ENCODE results near the gene ROCK2. TPM values are rescaled to one million over a fixed set of nuclear protein-coding genes. Genes with fewer than 3 reads are reported as not detected.

Gene ROCK2
- total RNA-seq, 1 donor from 2014 or later = 36.1 TPM

- no peaks in the 10 kb centered on the region for H3F3A ChIP-seq (ENCODE audit: low read depth)
- Mint-ChIP-seq H3K27ac (no peak overlapping the region), H3K9me3 (no peaks in the 10 kb centered on the region), H3K36me3 (peaks cover 23% of the 10 kb centered on the region), H3K27me3 (ENCODE audit: insufficient read depth, low read depth) (no peaks in the 10 kb centered on the region), H3K4me1 (peaks cover 6% of the 10 kb centered on the region), H3K4me3 (no peak overlapping the region)
- H3K36me3 ChIP-seq = no peaks in the 10 kb centered on the region
- no peak overlapping the region for H3K4me3 ChIP-seq
- no peak for DNase-seq (ENCODE audit: low spot score)
- H4K20me1 ChIP-seq (ENCODE audit: low read depth) = peaks cover 8% of the 10 kb centered on the region
- no peak overlapping the region for H3K4me2 ChIP-seq
- no peaks in the 10 kb centered on the region for H3K9me3 ChIP-seq (ENCODE audit: low read depth)
- H3K9ac ChIP-seq = no peak overlapping the region
- H2AFZ ChIP-seq (replicated peaks) = no peak overlapping the region
- no peaks in the 10 kb centered on the region for H3K4me1 ChIP-seq
- TF ChIP-seq EZH2phosphoT487 (IDR thresholded peaks at IDR 0.05) (no peak), CTCF (IDR thresholded peaks at IDR 0.05) (no peak), EZH2 (IDR thresholded peaks at IDR 0.05) (no peak)
- no peaks in the 10 kb centered on the region for H3K27me3 ChIP-seq
- H3K27ac ChIP-seq = no peak overlapping the region
- peaks cover 10% of the 10 kb centered on the region for H3K79me2 ChIP-seq (ENCODE audit: low read depth)
These were observed 105.3 kb downstream of the ROCK2 start for GRCh38 chr2:11239147-11239546.

- H3F3A ChIP-seq (ENCODE audit: low read depth) = no peaks in the 10 kb centered on the region
- no peaks in the 10 kb centered on the region for H3K4me1 ChIP-seq
- Mint-ChIP-seq H3K9me3 (no peaks in the 10 kb centered on the region), H3K36me3 (peaks cover 16% of the 10 kb centered on the region), H3K27me3 (ENCODE audit: insufficient read depth, low read depth) (no peaks in the 10 kb centered on the region), H3K4me3 (no peak overlapping the region), H3K27ac (no peak overlapping the region), H3K4me1 (peaks cover 3% of the 10 kb centered on the region)
- H3K27ac ChIP-seq = no peak overlapping the region
- H3K9ac ChIP-seq = no peak overlapping the region
- H3K4me3 ChIP-seq = no peak overlapping the region
- H3K9me3 ChIP-seq (ENCODE audit: low read depth) = no peaks in the 10 kb centered on the region
- no peaks in the 10 kb centered on the region for H3K36me3 ChIP-seq
- no peak for TF ChIP-seq EZH2phosphoT487 (IDR thresholded peaks at IDR 0.05)
- no peak for TF ChIP-seq EZH2 (IDR thresholded peaks at IDR 0.05)
- peaks cover 10% of the 10 kb centered on the region for H3K79me2 ChIP-seq (ENCODE audit: low read depth)
- no peak overlapping the region for H2AFZ ChIP-seq (replicated peaks)
- no peak for DNase-seq (ENCODE audit: low spot score)
- peaks cover 8% of the 10 kb centered on the region for H4K20me1 ChIP-seq (ENCODE audit: low read depth)
- no peak overlapping the region for H3K4me2 ChIP-seq
- H3K27me3 ChIP-seq = no peaks in the 10 kb centered on the region
These were observed 107.3 kb downstream of the ROCK2 start for GRCh38 chr2:11237122-11237521.

- H3K27me3 Mint-ChIP-seq (ENCODE audit: insufficient read depth, low read depth) = no peaks in the 10 kb centered on the region
- TF ChIP-seq EZH2 (IDR thresholded peaks at IDR 0.05) = no peak
- TF ChIP-seq EZH2phosphoT487 (IDR thresholded peaks at IDR 0.05) = no peak
- TF ChIP-seq CTCF (IDR thresholded peaks at IDR 0.05) = no peak
- Histone ChIP-seq H3K9ac (no peak overlapping the region), H4K20me1 (ENCODE audit: low read depth) (peaks cover 8% of the 10 kb centered on the region), H3K9me3 (ENCODE audit: low read depth) (no peaks in the 10 kb centered on the region), H3K36me3 (no peaks in the 10 kb centered on the region), H2AFZ (replicated peaks) (no peak overlapping the region), H3F3A (ENCODE audit: low read depth) (no peaks in the 10 kb centered on the region), H3K27me3 (no peaks in the 10 kb centered on the region), H3K4me2 (no peak overlapping the region), H3K27ac (no peak overlapping the region), H3K79me2 (ENCODE audit: low read depth) (peaks cover 10% of the 10 kb centered on the region), H3K4me1 (no peaks in the 10 kb centered on the region), H3K4me3 (no peak overlapping the region)
- H3K36me3 Mint-ChIP-seq = peaks cover 12% of the 10 kb centered on the region
- H3K27ac Mint-ChIP-seq = peak overlapping the region; percentile 4
- no peaks in the 10 kb centered on the region for H3K9me3 Mint-ChIP-seq
- no peak for DNase-seq (ENCODE audit: low spot score)
- peaks cover 3% of the 10 kb centered on the region for H3K4me1 Mint-ChIP-seq
- no peak overlapping the region for H3K4me3 Mint-ChIP-seq
These were observed 108.1 kb downstream of the ROCK2 start for GRCh38 chr2:11236335-11236734.

GRCh38 chr2:11235583-11235982 is 108.9 kb downstream of the ROCK2 start:
- Histone ChIP-seq H3K27me3 (no peaks in the 10 kb centered on the region), H3K79me2 (ENCODE audit: low read depth) (peaks cover 10% of the 10 kb centered on the region), H3K9ac (no peak overlapping the region), H3K4me1 (no peaks in the 10 kb centered on the region), H3K4me3 (no peak overlapping the region), H2AFZ (replicated peaks) (no peak overlapping the region), H3K4me2 (no peak overlapping the region), H3F3A (ENCODE audit: low read depth) (no peaks in the 10 kb centered on the region), H3K27ac (no peak overlapping the region), H3K9me3 (ENCODE audit: low read depth) (no peaks in the 10 kb centered on the region), H3K36me3 (no peaks in the 10 kb centered on the region), H4K20me1 (ENCODE audit: low read depth) (peaks cover 8% of the 10 kb centered on the region)
- Mint-ChIP-seq H3K27me3 (ENCODE audit: insufficient read depth, low read depth) (no peaks in the 10 kb centered on the region), H3K27ac (no peak overlapping the region), H3K4me3 (no peak overlapping the region), H3K9me3 (no peaks in the 10 kb centered on the region), H3K36me3 (peaks cover 9% of the 10 kb centered on the region), H3K4me1 (peaks cover 3% of the 10 kb centered on the region)
- TF ChIP-seq EZH2 (IDR thresholded peaks at IDR 0.05) = no peak
- no peak for TF ChIP-seq EZH2phosphoT487 (IDR thresholded peaks at IDR 0.05)
- no peak for TF ChIP-seq CTCF (IDR thresholded peaks at IDR 0.05)
- no peak for DNase-seq (ENCODE audit: low spot score)

All from neural progenitor cell (in vitro differentiated cells).